Pancreas (tissue), 10 donors: ENCODE data around the gene CYP11A1. TPM values are rescaled to one million over a fixed set of nuclear protein-coding genes. Genes with fewer than 3 reads are reported as not detected.

Source experiments
- ATAC-seq, 4 donors: fragments of 200-7000 bp; cut with Tn5 transposase; one replicate each; pipeline versions ENCODE4 v1.8.0 to v1.9.1; 2020; ENCODE audit warnings: mild to moderate bottlenecking in 4 of 4, moderate library complexity in 4 of 4
- DNase-seq, 6 donors: peaks; one replicate each; pipeline ENCODE4 v3.0.0-alpha.2; 2020
- FAIRE-seq: peaks from 2 replicates; lab custom pipeline; 2012; peaks lifted over from hg19 to GRCh38; lab: Jason Lieb, UNC
- H3K27ac ChIP-seq, 4 donors: fragments of 200-600 bp; sonication (generic); 1 replicate in 3 of 4; 2 replicates in 1 of 4; pipeline versions ENCODE4 v1.5.0 to v1.8.0; 2020
- H3K27me3 ChIP-seq, 4 donors: fragments of 200-600 bp; one replicate each; pipeline ENCODE4 v1.8.0; 2021
- H3K36me3 ChIP-seq, 3 donors: fragments of 200-600 bp; sonication (generic) in 1 of 3; one replicate each; pipeline versions ENCODE4 v1.5.0 to v1.8.0; 2020 to 2021
- H3K4me1 ChIP-seq, 3 donors: fragments of 200-600 bp; one replicate each; pipeline ENCODE4 v1.8.0; 2021
- H3K4me3 ChIP-seq, 4 donors: fragments of 200-600 bp; sonication (generic) in 2 of 4; one replicate each; pipeline versions ENCODE4 v1.5.0 to v1.8.0; 2020 to 2021
- H3K9me3 ChIP-seq, 4 donors: fragments of 200-600 bp; one replicate each; pipeline ENCODE4 v1.8.0; 2021
- CTCF ChIP-seq, 4 donors: fragments of 200-600 bp; sonication (generic) in 3 of 4; IDR thresholded peaks; one replicate each; pipeline versions ENCODE4 v1.5.0 to v1.8.0; 2021; ENCODE audit warnings: antibody characterized with exemption in 4 of 4
- WGBS, 2 donors: extraction: QIAGEN DNeasy Blood & Tissue Kit; methylation state at CpG; one replicate each; pipeline ENCODE4 v1.1.7; 2013; 5-methylcytosine and 5-hydroxymethylcytosine counted together
- intact Hi-C, 3 donors: fragments of 100-400 bp; cut with DNase I; formaldehyde crosslinking; loops; one replicate each; pipeline versions ENCODE4 v1.11.1 to v1.14.2; 2022
- polyA plus RNA-seq, 2 donors: library from polyadenylated mRNA; stranded (reverse); fragments of 200-250 nt; gene quantifications; one replicate each; pipeline ENCODE4 v1.2.3, GENCODE V29; 2013
- total RNA-seq, 6 donors: library from RNA; stranded (reverse); fragmentation: NEBNext Ultra II Directional in 4 of 6; extraction: Animal tissue kit (Norgen Biotek cat#: 25700) in 4 of 6; gene quantifications; one replicate each; pipeline versions ENCODE4 v1.2.1 to v1.2.4, GENCODE V29; 2021 to 2023
- donor health status: healthy with polysubstance abuse.
- donor health status: DM: no; HTN: no; CAD: no; lungs with moderate emphysema.
- donor health status: DM: no; HTN: no; CAD: no.
- donor health status: control.
- donor health status: control.
- donor health status: Bipolar disorder and iron deficiency.
- donor health status: DM: yes; HTN: yes; CAD: no.
- donor health status: DM: no; HTN: no; CAD: no.
- donor health status: DM: no; HTN: no; CAD: no.
- donor health status: DM: yes; HTN: yes; CAD: no.

CYP11A1 gene
- total RNA-seq = under 1 TPM in 3 of 6 donors, not detected in 3; 0.28 to 0.66 (median 0.29) TPM
- under 1 TPM; 0.09 to 0.11 TPM for polyA plus RNA-seq

GRCh38 chr15:74367296-74367854, at the start of gene CYP11A1:
CYP11A1 (minus strand) TSS chr15:74367646; CDS start chr15:74367585, 61 bp downstream.
- H3K9me3 ChIP-seq = no peaks in the 10 kb centered on the region
- H3K4me3 ChIP-seq = no peak within 1 kb of the TSS
- H3K4me1 ChIP-seq = no peaks in the 10 kb centered on the region
- 57 to 60% methylated on average over 12 of the region's 12 CpGs for WGBS, 2 donors
- no peaks in the 10 kb centered on the region for H3K27me3 ChIP-seq
- no peak within 1 kb of the TSS for H3K27ac ChIP-seq
- no peak for TF ChIP-seq CTCF (IDR thresholded peaks at IDR 0.05)
- intact Hi-C loops = no loop called here
- ATAC-seq (no peak), DNase-seq (peak in 1 of 6 donors; percentile 37), FAIRE-seq (no peak)
- no peaks in the 10 kb centered on the region for H3K36me3 ChIP-seq

GRCh38 chr15:74417225-74417624, 49.8 kb upstream of the CYP11A1 start:
- no peak for FAIRE-seq
- Histone ChIP-seq H3K4me1 (no peaks in the 10 kb centered on the region), H3K36me3 (no peaks in the 10 kb centered on the region), H3K27me3 (no peaks in the 10 kb centered on the region), H3K9me3 (no peaks in the 10 kb centered on the region), H3K27ac (no peak overlapping the region), H3K4me3 (no peak overlapping the region)
- intact Hi-C loops = no loop called here
- TF ChIP-seq CTCF (IDR thresholded peaks at IDR 0.05) = no peak
- WGBS, 2 donors = 85 to 89% methylated on average over 13 of the region's 13 CpGs
- ATAC-seq = peak in 1 of 4 donors; percentile 30
- DNase-seq = peak in 1 of 6 donors; percentile 48

- no peak overlapping the region for H3K27ac ChIP-seq
- ATAC-seq = no peak
- H3K4me3 ChIP-seq = no peak overlapping the region
- DNase-seq = no peak
- H3K36me3 ChIP-seq = no peaks in the 10 kb centered on the region
- intact Hi-C loops = no loop called here
- H3K4me1 ChIP-seq = no peaks in the 10 kb centered on the region
- TF ChIP-seq CTCF (IDR thresholded peaks at IDR 0.05) = no peak
- no peak for FAIRE-seq
- H3K27me3 ChIP-seq = no peaks in the 10 kb centered on the region
- 81 to 89% methylated on average over 19 of the region's 19 CpGs for WGBS, 2 donors
- H3K9me3 ChIP-seq = no peaks in the 10 kb centered on the region
Measured at GRCh38 chr15:74415966-74416916, 48.8 kb upstream of the CYP11A1 start.

- WGBS, 2 donors = 90 to 95% methylated on average over 12 of the region's 12 CpGs
- DNase-seq (peak in 1 of 6 donors; percentile 31), FAIRE-seq (no peak), ATAC-seq (no peak)
- H3K27me3 ChIP-seq = no peaks in the 10 kb centered on the region
- H3K4me1 ChIP-seq = no peaks in the 10 kb centered on the region
- no peaks in the 10 kb centered on the region for H3K36me3 ChIP-seq
- H3K9me3 ChIP-seq = no peaks in the 10 kb centered on the region
- intact Hi-C loops = no loop called here
- no peak overlapping the region for H3K4me3 ChIP-seq
- no peak for TF ChIP-seq CTCF (IDR thresholded peaks at IDR 0.05)
- H3K27ac ChIP-seq = no peak overlapping the region
Measured at GRCh38 chr15:74414603-74415338, 47.3 kb upstream of the CYP11A1 start.
